Parathyroid adenoma (tissue), 2 donors: Measurements from ENCODE around the gene MAP7D2.

ENCODE experiments used
- H2AFZ ChIP-seq: fragments of 300-600 bp; sonication (generic); one replicate; pipeline ENCODE4 v1.7.0; 2017; ENCODE audit warnings: antibody characterized with exemption, mild to moderate bottlenecking
- H3K27ac ChIP-seq: fragments of 300-600 bp; sonication (generic); one replicate; pipeline ENCODE4 v1.7.0; 2017
- H3K27me3 ChIP-seq: fragments of 300-600 bp; sonication (generic); one replicate; pipeline ENCODE4 v1.7.0; 2017; ENCODE audit warnings: low read length; ENCODE audit not compliant: control insufficient read depth, insufficient read depth
- H3K36me3 ChIP-seq: fragments of 300-600 bp; sonication (generic); one replicate; pipeline ENCODE4 v1.7.0; 2017; ENCODE audit warnings: low read length; ENCODE audit not compliant: control insufficient read depth, insufficient read depth
- H3K4me1 ChIP-seq: fragments of 300-600 bp; sonication (generic); one replicate; pipeline ENCODE4 v1.7.0; 2017; ENCODE audit warnings: control low read depth
- H3K4me2 ChIP-seq: fragments of 300-600 bp; sonication (generic); one replicate; pipeline ENCODE4 v1.7.0; 2017; ENCODE audit warnings: low read length
- H3K4me3 ChIP-seq: fragments of 300-600 bp; sonication (generic); one replicate; pipeline ENCODE4 v1.7.0; 2017; ENCODE audit warnings: low read depth, low read length
- H3K79me2 ChIP-seq: fragments of 300-600 bp; sonication (generic); one replicate; pipeline ENCODE4 v1.7.0; 2017; ENCODE audit warnings: control low read depth
- H3K9ac ChIP-seq: fragments of 300-600 bp; sonication (generic); one replicate; pipeline ENCODE4 v1.7.0; 2017; ENCODE audit warnings: mild to moderate bottlenecking
- H3K9me3 ChIP-seq: fragments of 300-600 bp; sonication (generic); one replicate; pipeline ENCODE4 v1.7.0; 2017; ENCODE audit warnings: low read length; ENCODE audit not compliant: control insufficient read depth
- TF ChIP-seq, protein P1 (sequence below): fragments of 300-600 bp; sonication (generic); IDR thresholded peaks from one replicate; pipeline ENCODE4 v1.7.0; 2017; ENCODE audit warnings: antibody characterized with exemption, mild to moderate bottlenecking
- donor health status: primary hyperparathyroidism.

Gene MAP7D2

DNA sequence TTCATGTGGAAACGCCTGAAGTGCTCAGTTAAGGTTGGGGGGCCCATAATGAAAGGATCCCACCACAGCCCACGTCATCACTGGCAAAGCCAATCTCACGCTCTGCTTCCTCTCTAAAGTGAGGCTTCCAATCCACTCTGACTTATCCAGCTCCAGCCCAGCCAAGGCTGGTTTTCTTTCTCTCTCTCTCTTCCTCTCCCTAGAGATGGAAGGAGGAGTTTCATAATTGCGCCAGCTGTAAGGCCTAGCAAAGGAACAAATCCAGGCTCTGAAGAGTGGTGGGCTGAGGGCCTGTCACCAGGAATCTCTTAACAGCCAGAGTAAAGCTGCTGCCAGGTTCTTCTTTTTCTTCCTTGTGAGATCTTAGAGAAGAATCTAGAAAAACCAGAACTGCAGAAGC, 105.1 kb downstream of the MAP7D2 start:
- no peak overlapping the region for H3K4me3 ChIP-seq
- H3K9me3 ChIP-seq: no peaks in the 10 kb centered on the region
- H2AFZ ChIP-seq: no peak overlapping the region
- H3K27me3 ChIP-seq: no peaks in the 10 kb centered on the region
- H3K36me3 ChIP-seq: no peaks in the 10 kb centered on the region
- H3K4me2 ChIP-seq: no peak overlapping the region
- H3K4me1 ChIP-seq: no peaks in the 10 kb centered on the region
- H3K9ac ChIP-seq: no peak overlapping the region
- TF ChIP-seq, protein P1, sequence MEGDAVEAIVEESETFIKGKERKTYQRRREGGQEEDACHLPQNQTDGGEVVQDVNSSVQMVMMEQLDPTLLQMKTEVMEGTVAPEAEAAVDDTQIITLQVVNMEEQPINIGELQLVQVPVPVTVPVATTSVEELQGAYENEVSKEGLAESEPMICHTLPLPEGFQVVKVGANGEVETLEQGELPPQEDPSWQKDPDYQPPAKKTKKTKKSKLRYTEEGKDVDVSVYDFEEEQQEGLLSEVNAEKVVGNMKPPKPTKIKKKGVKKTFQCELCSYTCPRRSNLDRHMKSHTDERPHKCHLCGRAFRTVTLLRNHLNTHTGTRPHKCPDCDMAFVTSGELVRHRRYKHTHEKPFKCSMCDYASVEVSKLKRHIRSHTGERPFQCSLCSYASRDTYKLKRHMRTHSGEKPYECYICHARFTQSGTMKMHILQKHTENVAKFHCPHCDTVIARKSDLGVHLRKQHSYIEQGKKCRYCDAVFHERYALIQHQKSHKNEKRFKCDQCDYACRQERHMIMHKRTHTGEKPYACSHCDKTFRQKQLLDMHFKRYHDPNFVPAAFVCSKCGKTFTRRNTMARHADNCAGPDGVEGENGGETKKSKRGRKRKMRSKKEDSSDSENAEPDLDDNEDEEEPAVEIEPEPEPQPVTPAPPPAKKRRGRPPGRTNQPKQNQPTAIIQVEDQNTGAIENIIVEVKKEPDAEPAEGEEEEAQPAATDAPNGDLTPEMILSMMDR: no peak
- H3K27ac ChIP-seq: no peak overlapping the region
- H3K79me2 ChIP-seq: no peaks in the 10 kb centered on the region

DNA sequence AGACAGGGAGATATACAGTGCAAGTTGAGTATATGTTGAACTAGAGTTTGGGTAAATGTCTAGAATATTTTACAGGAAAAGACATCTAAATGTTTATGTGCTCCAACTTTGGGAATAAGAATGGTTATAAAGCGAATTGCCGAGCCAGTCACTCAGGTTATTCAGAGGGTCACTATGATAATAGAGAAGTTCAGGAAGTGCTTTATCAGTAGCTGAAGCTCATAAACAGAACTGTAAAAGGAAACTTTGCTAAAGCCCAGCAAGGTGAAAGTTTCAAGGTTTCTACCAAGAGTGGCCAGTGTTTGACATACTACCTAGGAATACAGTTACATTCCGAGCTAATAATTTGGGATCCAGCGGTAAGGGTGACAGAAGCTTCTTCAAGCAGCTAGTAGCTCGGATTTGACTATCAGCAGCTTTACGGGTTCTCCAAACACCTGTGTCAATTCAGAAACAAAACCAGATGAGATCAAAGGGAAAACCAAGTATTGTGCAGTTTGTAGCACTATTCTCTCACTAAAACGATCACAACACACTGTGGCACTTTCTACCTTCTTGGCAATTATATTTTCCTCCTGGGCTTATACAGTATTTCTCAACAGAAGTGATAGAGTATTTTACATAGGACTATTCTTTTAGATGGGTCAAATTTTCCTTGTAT, 108.6 kb downstream of the MAP7D2 start:
- no peak overlapping the region for H3K4me3 ChIP-seq
- TF ChIP-seq, protein P1: no peak
- H3K27me3 ChIP-seq: no peaks in the 10 kb centered on the region
- no peaks in the 10 kb centered on the region for H3K36me3 ChIP-seq
- no peaks in the 10 kb centered on the region for H3K79me2 ChIP-seq
- H3K4me1 ChIP-seq: no peaks in the 10 kb centered on the region
- no peak overlapping the region for H3K27ac ChIP-seq
- H2AFZ ChIP-seq: no peak overlapping the region
- no peak overlapping the region for H3K4me2 ChIP-seq
- no peaks in the 10 kb centered on the region for H3K9me3 ChIP-seq
- H3K9ac ChIP-seq: no peak overlapping the region

DNA sequence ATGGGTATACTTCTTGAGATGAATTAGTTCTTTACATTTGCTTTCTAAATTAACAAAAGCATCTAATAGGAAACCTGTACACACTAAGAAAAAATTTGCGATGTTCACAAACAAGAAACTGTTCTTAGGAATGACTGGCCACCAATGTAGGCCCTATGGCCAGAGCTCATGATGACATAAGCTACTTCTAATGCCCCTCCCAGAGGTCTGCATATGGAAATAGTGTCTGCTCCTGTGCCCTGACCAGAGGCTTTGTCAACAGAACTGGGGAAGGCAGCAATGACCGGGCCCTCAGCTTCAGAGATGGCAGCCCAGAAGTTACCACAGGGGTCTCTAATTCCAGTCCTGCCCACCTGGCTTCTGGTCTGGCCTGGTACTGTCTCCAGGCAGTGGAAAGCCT, 110.8 kb downstream of the MAP7D2 start:
- no peaks in the 10 kb centered on the region for H3K36me3 ChIP-seq
- H3K4me3 ChIP-seq: no peak overlapping the region
- H3K9ac ChIP-seq: no peak overlapping the region
- no peaks in the 10 kb centered on the region for H3K79me2 ChIP-seq
- H3K27ac ChIP-seq: no peak overlapping the region
- H3K27me3 ChIP-seq: no peaks in the 10 kb centered on the region
- no peaks in the 10 kb centered on the region for H3K4me1 ChIP-seq
- no peak overlapping the region for H3K4me2 ChIP-seq
- TF ChIP-seq, protein P1: no peak
- H2AFZ ChIP-seq: no peak overlapping the region
- no peaks in the 10 kb centered on the region for H3K9me3 ChIP-seq

DNA sequence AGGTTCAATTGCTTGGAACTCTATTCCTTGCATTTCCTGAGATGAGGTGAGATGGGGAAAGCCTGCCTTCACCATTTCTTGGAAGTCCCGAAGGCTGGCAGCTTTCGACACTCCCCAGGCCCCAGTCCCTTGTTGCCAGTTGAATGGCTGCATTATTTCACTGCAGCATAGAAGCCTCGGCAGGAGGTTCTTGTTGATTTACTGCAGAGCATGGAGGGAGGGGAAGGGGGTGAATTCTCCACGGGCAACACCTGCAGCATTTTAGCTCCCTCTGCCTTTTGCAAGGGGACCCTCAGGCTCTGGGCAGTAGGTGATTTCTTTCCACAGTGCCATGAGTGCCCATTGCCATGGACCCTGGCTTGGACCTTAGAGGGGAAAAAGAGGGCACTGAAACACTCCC, 115.1 kb downstream of the MAP7D2 start:
- TF ChIP-seq, protein P1: no peak
- H3K4me1 ChIP-seq: no peaks in the 10 kb centered on the region
- no peak overlapping the region for H2AFZ ChIP-seq
- H3K79me2 ChIP-seq: no peaks in the 10 kb centered on the region
- H3K27me3 ChIP-seq: no peaks in the 10 kb centered on the region
- H3K27ac ChIP-seq: no peak overlapping the region
- H3K36me3 ChIP-seq: no peaks in the 10 kb centered on the region
- no peak overlapping the region for H3K9ac ChIP-seq
- no peak overlapping the region for H3K4me3 ChIP-seq
- H3K9me3 ChIP-seq: no peaks in the 10 kb centered on the region
- no peak overlapping the region for H3K4me2 ChIP-seq

DNA sequence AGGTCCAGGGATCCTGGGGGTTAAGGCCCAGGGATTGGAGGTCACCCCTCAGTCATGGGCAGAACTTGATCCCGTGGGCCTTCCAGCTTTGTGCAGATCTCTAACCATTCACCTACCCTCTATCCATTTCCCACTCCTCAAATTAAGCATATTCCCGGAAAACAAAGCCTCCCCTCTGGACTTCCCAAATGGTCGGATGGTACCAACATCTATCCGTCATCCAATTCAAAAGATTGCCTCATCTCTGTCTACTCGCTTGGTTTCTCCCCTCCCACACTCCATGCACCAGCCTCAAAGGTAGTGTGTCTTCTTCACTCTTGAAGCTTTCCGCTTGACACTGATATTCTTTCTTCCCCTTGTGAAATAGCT, 125.4 kb downstream of the MAP7D2 start:
- Histone ChIP-seq H3K9me3 (no peaks in the 10 kb centered on the region), H3K27ac (peak overlapping the region; percentile 60), H3K4me2 (peak overlapping the region; percentile 49), H2AFZ (peak overlapping the region; percentile 81), H3K4me3 (peak overlapping the region; percentile 40), H3K27me3 (no peaks in the 10 kb centered on the region), H3K4me1 (peaks cover 3% of the 10 kb centered on the region), H3K79me2 (peaks cover 7% of the 10 kb centered on the region), H3K9ac (no peak overlapping the region), H3K36me3 (no peaks in the 10 kb centered on the region)
- TF ChIP-seq, protein P1: no peak
